Measurements from ENCODE around the gene CREB1.
A peak's percentile ranks its signal among the peaks of the same experiment; 100 is the strongest.

The CREB1 gene

GRCh38 chr2:207505171-207505570, 24.6 kb upstream of the CREB1 start:
- peak overlapping the region; percentile 15; the same call in 1 of the 2 replicates for H3K27ac ChIP-seq
- TF ChIP-seq, protein P1, sequence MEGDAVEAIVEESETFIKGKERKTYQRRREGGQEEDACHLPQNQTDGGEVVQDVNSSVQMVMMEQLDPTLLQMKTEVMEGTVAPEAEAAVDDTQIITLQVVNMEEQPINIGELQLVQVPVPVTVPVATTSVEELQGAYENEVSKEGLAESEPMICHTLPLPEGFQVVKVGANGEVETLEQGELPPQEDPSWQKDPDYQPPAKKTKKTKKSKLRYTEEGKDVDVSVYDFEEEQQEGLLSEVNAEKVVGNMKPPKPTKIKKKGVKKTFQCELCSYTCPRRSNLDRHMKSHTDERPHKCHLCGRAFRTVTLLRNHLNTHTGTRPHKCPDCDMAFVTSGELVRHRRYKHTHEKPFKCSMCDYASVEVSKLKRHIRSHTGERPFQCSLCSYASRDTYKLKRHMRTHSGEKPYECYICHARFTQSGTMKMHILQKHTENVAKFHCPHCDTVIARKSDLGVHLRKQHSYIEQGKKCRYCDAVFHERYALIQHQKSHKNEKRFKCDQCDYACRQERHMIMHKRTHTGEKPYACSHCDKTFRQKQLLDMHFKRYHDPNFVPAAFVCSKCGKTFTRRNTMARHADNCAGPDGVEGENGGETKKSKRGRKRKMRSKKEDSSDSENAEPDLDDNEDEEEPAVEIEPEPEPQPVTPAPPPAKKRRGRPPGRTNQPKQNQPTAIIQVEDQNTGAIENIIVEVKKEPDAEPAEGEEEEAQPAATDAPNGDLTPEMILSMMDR (conservative IDR thresholded peaks at IDR 0.05), result no peak

DNA sequence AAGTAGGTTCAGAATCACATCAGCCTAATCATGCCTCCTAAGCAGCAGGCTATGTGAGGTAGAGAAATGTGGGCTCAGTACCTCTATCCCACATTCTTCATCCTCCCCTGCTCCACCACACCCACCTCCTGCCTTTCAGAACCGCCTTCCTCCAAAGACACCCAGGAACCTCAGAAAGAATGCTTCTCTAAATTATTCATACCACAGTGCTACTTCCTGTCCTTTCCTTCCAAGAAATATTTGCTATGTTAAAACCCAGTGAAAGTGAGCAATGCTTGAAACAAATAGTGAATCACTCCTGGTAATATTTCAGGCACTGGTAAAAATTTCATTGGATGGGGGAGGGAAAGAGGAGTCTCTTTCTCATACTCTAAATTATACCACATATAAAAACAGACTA, 24.0 kb upstream of the CREB1 start:
- TF ChIP-seq, protein P1 (conservative IDR thresholded peaks at IDR 0.05), result no peak
- peak overlapping the region; percentile 15; the same call in 1 of the 2 replicates for H3K27ac ChIP-seq

DNA sequence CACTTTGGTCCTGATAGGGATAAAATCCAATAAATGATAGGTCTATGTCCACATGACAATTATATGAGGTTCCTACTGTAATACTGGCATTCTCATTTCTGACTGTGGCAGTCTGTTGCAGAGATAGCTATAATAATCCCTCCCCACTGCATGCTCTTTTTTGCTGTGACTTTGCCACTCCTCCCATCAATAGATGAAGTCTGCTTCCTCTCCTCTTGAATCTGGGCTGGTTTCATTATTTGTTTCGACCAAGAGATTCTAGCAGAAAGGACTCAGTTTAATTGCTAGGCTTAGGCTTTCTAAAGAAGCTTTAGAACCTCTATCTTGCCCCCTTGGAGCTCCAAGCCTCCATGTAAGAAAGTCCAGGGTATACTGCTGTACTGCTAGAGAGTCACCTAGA, 23.3 kb upstream of the CREB1 start:
- H3K27ac ChIP-seq, result no peak overlapping the region
- TF ChIP-seq, protein P1 (conservative IDR thresholded peaks at IDR 0.05), result no peak

DNA sequence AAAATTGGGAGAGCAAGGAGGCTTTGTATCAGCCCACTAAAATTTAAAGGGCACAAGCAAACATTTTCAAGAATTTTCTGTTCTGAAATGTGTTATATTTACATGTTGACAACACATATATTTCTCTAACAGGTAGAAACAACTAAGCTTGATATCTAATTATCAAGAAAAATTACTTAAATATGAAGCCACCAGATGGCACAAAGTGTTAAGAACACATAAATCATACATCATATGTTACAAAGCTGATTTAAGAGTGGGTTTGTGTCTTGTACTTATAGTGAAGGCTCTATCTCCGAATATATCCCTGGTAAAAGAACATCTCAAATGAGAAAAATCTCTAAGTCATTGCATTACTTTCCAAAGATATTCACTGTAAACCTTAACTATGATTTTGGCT, 19.6 kb upstream of the CREB1 start:
- no peak overlapping the region for H3K27ac ChIP-seq
- TF ChIP-seq, protein P1 (conservative IDR thresholded peaks at IDR 0.05), result no peak

DNA sequence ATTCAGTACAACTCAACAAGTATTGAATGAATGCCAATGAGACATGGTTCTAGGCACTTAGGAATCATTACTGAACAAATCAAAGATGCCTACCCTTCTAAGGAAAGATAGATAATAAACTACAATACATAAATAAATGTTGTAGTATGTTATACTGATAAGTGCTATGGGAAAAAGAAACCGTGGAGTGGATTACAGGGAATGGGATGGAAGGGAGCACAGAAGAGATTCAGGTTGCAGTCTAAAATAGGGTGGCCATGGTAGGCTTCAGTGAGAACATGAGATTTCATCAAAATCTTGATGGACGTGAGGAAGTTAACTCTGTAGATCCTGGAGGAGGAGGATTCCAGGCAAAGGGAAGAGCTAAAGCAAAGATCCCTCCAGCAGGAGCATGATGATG, 17.9 kb upstream of the CREB1 start:
- no peak overlapping the region for H3K27ac ChIP-seq
- TF ChIP-seq, protein P1 (conservative IDR thresholded peaks at IDR 0.05), result no peak

DNA sequence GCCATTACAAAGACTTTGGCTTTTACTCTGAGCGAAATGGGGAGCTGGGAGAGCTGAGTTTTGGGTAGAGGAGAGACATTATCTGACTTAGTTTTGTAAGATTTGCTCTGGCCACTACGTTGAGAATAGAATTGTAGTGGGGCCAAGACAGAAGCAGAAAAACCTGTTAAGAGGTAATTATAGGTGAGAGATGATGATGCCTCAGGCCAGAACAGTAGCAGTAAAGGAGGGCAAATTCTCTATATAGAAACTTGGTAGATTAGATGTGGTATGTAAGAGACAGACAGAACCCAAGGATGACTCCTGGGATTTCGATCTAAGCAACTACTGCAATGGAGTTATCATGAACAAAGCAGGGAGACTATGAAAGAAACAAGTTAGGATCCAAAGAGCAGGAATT, 17.4 kb upstream of the CREB1 start:
- TF ChIP-seq, protein P1 (conservative IDR thresholded peaks at IDR 0.05), result no peak
- H3K27ac ChIP-seq, result no peak overlapping the region

DNA sequence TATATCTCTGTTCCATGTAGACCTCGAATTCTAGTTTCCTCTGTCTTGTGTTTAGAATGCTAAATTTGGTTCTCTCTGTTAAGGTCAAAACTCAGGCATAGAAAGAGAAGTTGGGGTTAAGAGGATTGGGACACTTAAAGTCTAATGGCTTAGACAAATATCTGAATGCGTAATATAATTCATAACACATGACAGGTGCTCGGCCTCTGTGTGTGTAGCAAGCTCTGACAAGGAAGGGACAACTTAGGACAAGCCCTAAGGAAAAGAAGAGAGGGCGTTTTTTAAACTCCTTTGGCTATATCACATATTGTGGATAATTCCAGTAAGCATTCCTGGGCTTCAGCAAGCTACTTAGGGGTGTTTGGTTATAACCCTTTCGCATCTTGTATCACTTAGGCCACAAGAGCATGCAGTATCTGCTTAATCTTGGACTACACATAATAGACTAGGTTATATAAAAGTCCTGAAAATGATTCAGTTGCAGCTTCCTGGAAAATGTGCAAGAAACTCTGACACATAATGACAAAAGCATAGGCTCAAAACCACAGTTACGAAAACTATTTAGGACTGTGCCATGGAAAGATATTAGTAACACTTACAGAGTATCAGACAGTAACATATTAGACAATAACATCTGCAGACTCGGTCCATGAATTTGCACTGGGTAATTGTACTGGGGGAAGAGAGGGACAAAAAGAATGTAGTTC, 16.1 kb upstream of the CREB1 start:
- H3K27ac ChIP-seq, result no peak overlapping the region
- TF ChIP-seq, protein P1 (conservative IDR thresholded peaks at IDR 0.05), result no peak

Data from VCaP (cell line).